Measurements from ENCODE around the gene OPCML. TPM values are rescaled to one million over a fixed set of nuclear protein-coding genes. Genes with fewer than 3 reads are reported as not detected.

Gene OPCML
- total RNA-seq, 1 donor from 2014 or later, result not detected

DNA sequence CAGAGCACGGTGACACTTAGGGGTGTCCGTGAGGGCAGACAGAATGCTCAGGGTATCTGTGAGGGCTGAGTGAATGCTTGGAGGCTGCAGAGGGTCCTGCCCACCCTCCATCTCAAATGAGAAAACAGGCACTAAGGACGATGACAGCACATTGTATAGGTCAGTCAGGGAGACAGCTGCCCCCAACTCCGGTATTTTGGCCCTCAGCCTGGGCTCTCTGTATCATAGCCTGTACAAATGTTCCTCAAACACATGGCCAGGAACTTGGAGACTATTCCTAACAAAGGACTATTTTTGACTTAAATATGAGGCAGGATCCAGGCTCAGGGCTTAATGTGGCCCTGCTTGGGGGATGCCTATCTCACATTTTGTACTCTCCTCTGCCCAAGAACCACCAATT lies 145.4 kb downstream of the OPCML start:
- no peaks in the 10 kb centered on the region for H3K36me3 ChIP-seq
- no peak overlapping the region for H3K4me3 ChIP-seq
- TF ChIP-seq, protein P1, sequence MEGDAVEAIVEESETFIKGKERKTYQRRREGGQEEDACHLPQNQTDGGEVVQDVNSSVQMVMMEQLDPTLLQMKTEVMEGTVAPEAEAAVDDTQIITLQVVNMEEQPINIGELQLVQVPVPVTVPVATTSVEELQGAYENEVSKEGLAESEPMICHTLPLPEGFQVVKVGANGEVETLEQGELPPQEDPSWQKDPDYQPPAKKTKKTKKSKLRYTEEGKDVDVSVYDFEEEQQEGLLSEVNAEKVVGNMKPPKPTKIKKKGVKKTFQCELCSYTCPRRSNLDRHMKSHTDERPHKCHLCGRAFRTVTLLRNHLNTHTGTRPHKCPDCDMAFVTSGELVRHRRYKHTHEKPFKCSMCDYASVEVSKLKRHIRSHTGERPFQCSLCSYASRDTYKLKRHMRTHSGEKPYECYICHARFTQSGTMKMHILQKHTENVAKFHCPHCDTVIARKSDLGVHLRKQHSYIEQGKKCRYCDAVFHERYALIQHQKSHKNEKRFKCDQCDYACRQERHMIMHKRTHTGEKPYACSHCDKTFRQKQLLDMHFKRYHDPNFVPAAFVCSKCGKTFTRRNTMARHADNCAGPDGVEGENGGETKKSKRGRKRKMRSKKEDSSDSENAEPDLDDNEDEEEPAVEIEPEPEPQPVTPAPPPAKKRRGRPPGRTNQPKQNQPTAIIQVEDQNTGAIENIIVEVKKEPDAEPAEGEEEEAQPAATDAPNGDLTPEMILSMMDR (IDR thresholded peaks at IDR 0.05), result no peak
- intact Hi-C loops (cut with DNase I), result no loop called here
- H3K4me1 ChIP-seq, result no peaks in the 10 kb centered on the region
- H3K9me3 ChIP-seq, result no peaks in the 10 kb centered on the region
- no peak for DNase-seq (ENCODE audit: low spot score in 2 of 2)
- no peaks in the 10 kb centered on the region for H3K27me3 ChIP-seq
- H3K27ac ChIP-seq, result no peak overlapping the region

DNA sequence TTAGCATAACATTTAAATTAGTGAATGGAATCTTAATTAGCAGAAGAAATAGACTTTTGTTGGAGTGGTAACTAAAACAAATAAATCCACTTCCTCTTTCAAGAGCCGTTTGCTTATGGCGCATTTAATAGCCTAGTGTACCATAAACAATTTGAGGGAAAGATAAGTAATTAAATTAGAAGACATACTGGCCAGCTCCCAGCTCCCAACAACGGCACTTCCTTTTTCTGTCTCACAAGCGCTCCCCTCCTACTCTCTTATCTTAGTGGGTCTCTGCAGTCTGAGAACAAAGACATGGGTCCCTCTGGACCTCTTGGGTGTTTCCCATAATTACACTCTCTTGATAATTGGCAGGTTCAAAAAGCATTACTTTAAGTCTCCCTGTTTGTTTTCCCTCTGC lies 146.0 kb downstream of the OPCML start:
- Histone ChIP-seq H3K27me3 (no peaks in the 10 kb centered on the region), H3K4me1 (no peaks in the 10 kb centered on the region), H3K4me3 (no peak overlapping the region), H3K27ac (no peak overlapping the region), H3K36me3 (no peaks in the 10 kb centered on the region), H3K9me3 (no peaks in the 10 kb centered on the region)
- TF ChIP-seq, protein P1 (IDR thresholded peaks at IDR 0.05), result no peak
- DNase-seq (ENCODE audit: low spot score in 2 of 2), result no peak
- intact Hi-C loops (cut with DNase I), result no loop called here

DNA sequence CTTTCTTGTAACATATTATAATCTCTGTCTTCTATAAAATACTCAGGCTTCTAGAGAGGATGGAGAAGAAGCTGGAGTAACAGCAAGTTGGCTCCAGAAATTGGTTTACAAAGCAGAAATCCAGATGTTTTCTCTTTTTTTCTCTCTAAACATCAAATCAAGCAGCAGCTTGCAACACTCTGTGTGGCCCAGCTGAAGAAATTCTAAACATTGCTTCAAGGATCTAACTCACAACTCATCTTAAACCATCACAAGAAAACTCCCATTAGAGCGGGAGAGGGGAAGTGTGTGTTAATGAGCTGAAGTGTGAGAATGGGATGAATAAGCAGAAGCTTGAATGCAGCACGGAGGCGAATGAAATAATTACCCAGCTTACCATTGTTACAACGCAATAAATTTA lies 146.5 kb downstream of the OPCML start:
- Histone ChIP-seq H3K4me1 (no peaks in the 10 kb centered on the region), H3K27me3 (no peaks in the 10 kb centered on the region), H3K4me3 (no peak overlapping the region), H3K36me3 (no peaks in the 10 kb centered on the region), H3K27ac (no peak overlapping the region), H3K9me3 (no peaks in the 10 kb centered on the region)
- intact Hi-C loops (cut with DNase I), result no loop called here
- TF ChIP-seq, protein P1 (IDR thresholded peaks at IDR 0.05), result no peak
- no peak for DNase-seq (ENCODE audit: low spot score in 2 of 2)

DNA sequence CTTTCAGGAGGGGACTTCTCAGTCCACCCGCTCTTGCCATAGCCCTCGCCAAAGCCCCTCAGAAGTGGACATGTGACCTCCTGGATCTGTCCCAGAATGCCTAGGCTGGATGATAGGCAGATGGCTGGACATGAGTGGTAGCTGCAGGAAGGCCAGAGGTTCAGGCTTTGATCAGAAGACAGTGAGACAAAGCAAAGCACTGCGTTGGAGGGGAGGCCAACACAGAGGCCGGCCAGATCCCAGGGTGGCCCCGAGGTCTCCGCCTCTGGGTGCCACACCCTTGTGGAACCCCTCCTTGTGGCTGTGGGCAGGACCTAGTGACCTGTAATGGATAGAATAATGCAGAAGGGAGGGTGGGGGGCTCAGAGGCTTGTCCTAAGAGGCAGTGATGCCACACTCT lies 147.6 kb downstream of the OPCML start:
- Histone ChIP-seq H3K4me3 (no peak overlapping the region), H3K9me3 (no peaks in the 10 kb centered on the region), H3K27ac (no peak overlapping the region), H3K36me3 (no peaks in the 10 kb centered on the region), H3K4me1 (no peaks in the 10 kb centered on the region), H3K27me3 (no peaks in the 10 kb centered on the region)
- TF ChIP-seq, protein P1 (IDR thresholded peaks at IDR 0.05), result no peak
- no peak for DNase-seq (ENCODE audit: low spot score in 2 of 2)
- intact Hi-C loops (cut with DNase I), result no loop called here

DNA sequence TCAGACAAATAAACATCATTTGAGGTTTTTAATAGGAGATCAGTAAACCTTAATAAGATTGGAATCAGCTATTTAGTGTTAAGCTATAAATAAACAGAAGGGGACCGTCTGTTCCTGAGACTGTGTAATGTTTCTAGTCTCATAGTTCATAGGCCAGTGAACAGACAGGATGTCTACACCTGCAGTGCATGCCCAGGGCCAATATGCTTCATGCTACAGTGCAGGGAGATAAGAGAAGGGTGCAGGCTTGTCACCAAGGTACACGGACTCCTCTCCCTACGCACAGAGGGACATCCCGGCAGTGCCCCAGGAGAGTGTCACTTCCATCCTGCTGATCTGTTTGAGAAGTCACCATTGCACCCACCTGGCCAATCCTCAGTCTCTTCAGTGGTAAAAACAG lies 148.6 kb downstream of the OPCML start:
- Histone ChIP-seq H3K36me3 (no peaks in the 10 kb centered on the region), H3K4me1 (no peaks in the 10 kb centered on the region), H3K27ac (no peak overlapping the region), H3K9me3 (no peaks in the 10 kb centered on the region), H3K27me3 (no peaks in the 10 kb centered on the region), H3K4me3 (no peak overlapping the region)
- no peak for DNase-seq (ENCODE audit: low spot score in 2 of 2)
- intact Hi-C loops (cut with DNase I), result no loop called here
- TF ChIP-seq, protein P1 (IDR thresholded peaks at IDR 0.05), result no peak

DNA sequence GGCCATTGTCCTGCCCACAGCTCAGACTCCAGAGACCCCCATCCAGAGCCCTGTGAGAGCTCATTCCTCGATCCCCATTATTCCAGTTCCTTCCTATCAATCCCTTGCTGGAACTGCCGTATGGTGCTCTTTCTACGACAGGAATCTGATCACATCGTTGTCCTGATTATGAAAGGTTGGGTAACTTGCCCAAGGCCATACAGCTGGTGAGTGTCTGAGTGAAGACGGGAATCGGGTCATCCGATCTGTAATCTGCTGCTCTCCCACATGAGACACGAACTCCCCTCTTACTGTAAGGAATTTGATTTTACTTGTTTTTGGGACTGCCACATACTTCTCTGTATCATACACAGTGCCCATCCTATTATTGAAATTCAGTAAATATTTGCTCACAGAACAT lies 149.1 kb downstream of the OPCML start:
- Histone ChIP-seq H3K27ac (no peak overlapping the region), H3K4me1 (no peaks in the 10 kb centered on the region), H3K36me3 (no peaks in the 10 kb centered on the region), H3K4me3 (no peak overlapping the region), H3K27me3 (no peaks in the 10 kb centered on the region), H3K9me3 (no peaks in the 10 kb centered on the region)
- TF ChIP-seq, protein P1 (IDR thresholded peaks at IDR 0.05), result no peak
- DNase-seq (ENCODE audit: low spot score in 2 of 2), result no peak
- intact Hi-C loops (cut with DNase I), result no loop called here
